Right lobe of liver (tissue), 4 donors: Measurements from ENCODE around the gene POLR2B.

Experiments used
- CTCF ChIP-seq, 4 donors: fragments of 200-600 bp in 3 of 4; fragments of 450-650 bp in 1 of 4; IDR thresholded peaks; one replicate each; pipeline versions ENCODE4 v1.5.1 to v1.8.0; 2016 to 2022; ENCODE audit warnings: antibody characterized with exemption in 4 of 4, mild to moderate bottlenecking in 2 of 4
- POLR2A ChIP-seq: fragments of 450-650 bp; IDR thresholded peaks from one replicate; pipeline ENCODE4 v1.6.1; 2017; ENCODE audit warnings: antibody characterized with exemption, mild to moderate bottlenecking
- donor health status: DM: no; HTN: no; CAD: no.
- donor health status: DM: no; HTN: no; CAD: no.
- donor health status: DM: no; HTN: yes; CAD: no.

GRCh38 chr4:56953680-56954520, 24.8 kb upstream of the POLR2B start:
- no peak for TF ChIP-seq CTCF (IDR thresholded peaks at IDR 0.05)
- TF ChIP-seq POLR2A, result no peak
